Hippocampal formation (tissue), 2 donors: ENCODE data around the gene ELF5.

ENCODE experiments used
- DNase-seq, 2 donors: peaks; one replicate each; lab custom pipeline; 2025; lab: John Stamatoyannopoulos, UW

Gene ELF5

DNA sequence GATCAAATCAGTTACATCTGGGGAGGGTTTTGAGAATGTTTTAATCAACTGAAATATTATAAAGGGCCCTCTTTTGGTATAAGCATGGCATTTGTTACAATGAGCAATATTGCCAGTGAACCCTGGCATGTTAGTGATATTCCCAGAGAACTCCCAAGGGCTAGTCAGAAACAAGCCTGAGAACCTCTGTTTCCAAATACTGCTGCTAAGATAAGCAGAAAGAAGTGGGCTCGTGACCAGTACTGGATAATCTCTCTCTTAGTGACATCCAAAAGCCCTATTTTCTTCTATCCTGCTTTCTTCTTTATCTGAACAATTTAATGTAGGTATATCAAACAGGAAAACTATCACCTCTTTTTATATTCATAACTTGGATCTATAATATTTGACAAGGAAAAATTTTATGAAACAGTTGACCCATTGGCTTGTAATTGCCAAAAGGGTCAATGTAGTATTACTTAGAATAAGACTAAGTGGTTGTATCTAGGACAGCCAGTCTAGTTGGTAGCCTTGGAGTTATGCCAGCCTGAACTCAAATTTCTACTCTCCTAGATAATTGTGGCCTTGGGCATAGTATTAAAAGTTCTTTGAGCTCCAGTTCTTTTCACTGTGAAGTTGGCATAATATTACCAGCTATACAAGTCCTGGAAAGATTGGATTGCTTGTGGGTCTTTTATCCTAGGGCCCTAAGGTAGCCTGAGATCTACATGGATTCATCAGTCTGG lies 59.1 kb downstream of the ELF5 start:
- no peak for DNase-seq

DNA sequence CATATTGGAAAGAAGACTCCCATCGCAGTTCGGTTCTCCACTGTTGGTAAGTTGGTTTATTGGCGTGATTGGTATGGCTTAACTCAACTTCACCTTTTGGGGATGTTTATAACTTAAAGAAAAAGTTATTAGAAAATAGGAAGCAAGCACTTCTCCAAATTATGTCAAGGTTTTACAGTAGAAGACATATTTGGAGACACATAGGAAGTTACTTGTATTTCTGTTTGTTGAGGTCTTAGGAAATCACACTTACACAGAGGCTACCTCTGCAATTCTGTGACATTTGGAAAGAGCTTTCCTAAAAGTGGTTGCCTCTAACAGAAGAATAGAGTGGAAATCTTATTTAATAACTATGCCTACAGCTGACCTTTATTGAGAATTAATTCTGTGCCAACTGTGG lies 62.5 kb downstream of the ELF5 start:
- DNase-seq = no peak

DNA sequence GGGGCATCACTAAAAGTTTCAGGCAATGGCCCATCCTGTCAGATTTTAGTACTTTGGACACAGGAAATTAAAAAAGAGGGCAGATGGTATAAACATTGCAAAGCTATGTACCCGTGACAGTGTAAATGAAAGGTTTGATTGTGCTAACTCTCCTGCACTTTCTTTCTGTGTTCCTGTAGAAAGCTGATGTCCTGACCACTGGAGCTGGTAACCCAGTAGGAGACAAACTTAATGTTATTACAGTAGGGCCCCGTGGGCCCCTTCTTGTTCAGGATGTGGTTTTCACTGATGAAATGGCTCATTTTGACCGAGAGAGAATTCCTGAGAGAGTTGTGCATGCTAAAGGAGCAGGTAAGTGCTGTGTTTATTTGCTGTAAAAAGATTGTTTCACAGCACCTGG lies 64.6 kb downstream of the ELF5 start:
- no peak for DNase-seq

DNA sequence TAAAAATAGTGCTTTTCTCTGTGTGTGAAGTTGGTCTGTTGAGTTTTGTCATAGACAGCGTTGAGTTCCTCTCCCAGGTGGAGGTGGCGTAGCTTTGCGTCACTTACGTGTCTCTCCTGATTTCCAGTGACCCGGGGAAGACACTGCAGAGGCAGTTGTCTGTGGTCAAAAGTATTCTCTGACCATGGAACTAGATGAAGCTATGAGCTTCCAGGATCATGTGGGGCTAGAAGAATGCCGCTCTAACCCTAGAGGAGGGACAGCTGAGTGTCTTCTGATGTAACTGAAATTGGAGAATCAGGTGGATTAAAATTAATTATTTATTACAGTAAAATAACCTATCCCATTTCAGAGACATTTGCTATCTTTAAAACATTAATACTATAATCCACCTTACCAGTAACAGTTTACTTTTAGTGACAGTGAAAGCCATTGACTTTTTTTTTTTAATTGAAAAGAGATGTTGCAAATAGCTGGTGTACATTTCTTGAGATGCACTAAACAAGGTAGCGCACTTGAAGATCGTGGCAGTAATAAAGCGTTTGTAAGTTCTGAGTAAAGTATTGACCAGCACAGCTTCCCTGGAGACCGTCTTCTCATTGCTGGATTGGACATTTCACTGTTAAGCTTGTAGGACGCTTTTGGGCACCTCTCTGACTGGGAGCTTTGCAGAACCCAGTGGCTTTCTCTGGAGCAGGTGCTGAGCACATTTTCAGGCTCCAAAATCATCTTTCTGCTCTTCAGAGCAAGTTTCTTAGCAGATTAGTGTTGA lies 65.2 kb downstream of the ELF5 start:
- DNase-seq = no peak

DNA sequence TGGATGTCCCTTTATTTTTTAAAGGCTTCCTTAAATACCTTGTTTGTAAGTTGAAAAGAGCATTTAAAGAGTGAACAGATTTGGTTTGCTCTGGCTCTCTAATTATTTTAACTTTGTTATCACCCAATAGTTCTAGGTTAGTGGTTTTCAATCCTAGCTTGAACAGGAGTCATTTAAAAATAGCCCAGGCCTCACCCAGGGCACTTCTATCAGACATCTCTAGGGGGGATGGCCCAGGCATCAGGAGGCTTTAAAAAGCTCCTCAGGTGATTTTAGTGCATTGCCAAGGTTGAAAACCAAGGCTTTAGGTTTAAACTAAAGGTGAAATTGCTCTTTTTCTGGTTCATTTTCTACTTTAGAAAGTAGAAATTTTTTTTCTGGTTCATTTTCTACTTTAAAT lies 66.5 kb downstream of the ELF5 start:
- DNase-seq = no peak

DNA sequence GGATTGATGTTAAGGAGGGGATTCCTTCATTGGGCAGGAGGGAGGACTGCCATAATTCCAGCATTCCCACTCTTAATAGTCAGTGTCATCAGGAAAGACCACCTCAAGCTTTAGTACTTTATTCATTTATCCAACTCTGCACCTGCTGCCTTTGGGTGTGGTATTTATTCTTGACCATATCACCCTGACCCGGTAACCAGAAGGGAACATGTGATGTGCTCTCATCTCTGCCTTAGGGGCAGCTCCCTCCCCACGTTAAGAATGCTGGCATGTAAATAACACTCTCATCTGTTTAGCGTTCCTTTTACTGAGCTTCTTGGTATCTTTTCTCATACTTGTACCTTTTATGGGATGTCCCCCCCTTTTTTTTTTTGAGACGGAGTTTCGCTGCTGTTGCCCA lies 67.2 kb downstream of the ELF5 start:
- no peak for DNase-seq

DNA sequence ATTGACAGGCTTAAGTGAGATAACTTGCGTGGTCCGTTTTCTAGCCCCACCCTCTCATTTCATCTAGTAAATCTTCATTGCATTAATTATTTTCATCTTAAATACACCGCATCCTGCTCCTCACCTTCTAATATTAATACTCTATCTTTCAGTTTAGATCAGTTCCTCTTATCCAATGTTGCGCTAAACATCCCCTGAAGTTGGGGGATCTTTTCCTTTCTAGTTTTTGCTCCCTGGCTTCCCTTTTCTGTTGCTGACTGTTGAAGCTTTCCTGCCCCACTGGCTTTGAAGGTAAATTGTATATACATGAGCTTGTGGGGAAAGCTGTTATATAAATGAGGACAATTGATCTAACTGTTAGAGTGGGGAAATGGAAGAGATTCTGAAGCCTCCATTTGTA lies 67.6 kb downstream of the ELF5 start:
- DNase-seq = no peak

DNA sequence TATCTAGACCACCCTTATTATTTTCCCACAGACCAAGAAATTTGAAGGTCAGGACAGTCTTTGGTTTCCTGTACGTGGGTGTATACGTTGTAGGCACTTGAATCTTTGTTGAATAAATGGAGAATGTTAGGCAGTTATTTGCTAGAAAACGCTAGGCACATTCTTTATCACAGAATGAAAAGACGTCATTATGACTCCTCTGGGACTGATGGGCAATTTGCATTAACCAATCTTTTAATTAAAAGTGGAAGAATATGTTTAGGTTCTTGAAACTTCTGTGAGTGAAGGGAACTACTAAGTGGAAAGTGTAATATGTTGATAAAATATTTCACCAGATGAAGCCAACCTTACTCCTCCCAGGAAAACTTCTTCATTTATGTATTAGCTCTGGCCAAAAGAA lies 69.2 kb downstream of the ELF5 start:
- no peak for DNase-seq

DNA sequence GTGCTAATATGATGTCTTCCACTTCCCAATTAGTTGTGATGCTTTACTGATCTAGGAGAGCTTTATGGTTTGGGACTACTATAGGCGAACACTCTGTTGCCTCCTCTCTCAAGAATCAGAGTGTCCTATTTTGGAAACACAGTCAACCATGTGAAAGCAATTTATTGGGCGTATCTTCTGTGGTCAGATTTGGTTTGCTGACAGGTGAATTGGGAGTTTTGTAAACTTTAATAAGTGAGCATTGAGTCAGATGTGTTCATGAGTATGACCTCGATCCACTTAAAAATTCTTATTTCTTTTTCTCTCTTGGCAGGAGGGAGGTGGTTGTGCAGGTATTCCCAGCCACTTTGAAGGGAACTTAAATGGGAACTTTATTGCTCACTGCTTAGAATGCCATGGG lies 70.5 kb downstream of the ELF5 start:
- DNase-seq = no peak

DNA sequence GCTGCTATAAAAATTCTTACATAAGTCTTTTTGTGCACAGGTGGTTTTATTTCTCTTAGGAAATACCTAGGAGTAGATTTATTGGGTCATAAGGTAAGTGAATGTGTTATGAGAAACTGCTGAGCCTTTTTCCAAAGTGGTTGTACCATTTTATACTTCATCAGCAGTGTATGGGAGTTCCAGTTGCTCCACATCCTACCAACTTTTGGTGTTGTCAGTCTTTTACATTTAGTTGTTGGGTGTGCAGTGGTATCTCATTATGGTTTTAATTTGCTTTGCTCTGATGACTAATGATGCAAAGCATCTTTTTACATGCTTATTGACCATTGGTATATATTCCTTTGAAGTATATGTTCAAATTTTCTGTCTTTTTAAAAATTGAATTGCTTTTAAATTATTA lies 71.8 kb downstream of the ELF5 start:
- DNase-seq = no peak

DNA sequence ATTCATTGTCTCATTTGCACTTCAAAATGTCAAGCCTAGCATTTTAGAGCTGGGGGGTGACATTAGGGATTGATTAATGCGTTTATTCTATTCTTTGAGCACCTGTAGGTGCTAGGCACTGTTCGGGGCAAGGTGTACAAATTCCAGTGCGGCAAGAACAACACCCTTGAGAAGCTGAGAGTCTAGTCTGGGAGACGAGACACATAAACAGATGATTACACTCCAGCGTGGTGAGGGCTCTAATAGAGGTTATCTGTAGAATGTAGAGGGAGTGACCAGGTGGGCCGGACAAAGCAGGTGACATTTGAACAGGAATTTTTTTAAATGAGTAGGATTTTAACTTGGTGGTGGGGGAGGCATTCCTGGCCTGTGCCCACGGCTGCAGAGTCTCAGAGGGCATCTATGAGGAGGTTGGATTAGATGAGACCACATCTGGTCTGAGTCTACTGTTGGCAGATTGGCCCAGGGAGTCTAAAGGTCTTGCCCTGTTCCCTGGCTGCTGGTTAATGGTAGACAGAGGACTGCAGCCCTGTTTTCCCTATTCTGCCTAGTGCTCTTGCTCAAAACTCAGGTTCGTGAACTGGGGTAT lies 73.9 kb downstream of the ELF5 start:
- DNase-seq = no peak

DNA sequence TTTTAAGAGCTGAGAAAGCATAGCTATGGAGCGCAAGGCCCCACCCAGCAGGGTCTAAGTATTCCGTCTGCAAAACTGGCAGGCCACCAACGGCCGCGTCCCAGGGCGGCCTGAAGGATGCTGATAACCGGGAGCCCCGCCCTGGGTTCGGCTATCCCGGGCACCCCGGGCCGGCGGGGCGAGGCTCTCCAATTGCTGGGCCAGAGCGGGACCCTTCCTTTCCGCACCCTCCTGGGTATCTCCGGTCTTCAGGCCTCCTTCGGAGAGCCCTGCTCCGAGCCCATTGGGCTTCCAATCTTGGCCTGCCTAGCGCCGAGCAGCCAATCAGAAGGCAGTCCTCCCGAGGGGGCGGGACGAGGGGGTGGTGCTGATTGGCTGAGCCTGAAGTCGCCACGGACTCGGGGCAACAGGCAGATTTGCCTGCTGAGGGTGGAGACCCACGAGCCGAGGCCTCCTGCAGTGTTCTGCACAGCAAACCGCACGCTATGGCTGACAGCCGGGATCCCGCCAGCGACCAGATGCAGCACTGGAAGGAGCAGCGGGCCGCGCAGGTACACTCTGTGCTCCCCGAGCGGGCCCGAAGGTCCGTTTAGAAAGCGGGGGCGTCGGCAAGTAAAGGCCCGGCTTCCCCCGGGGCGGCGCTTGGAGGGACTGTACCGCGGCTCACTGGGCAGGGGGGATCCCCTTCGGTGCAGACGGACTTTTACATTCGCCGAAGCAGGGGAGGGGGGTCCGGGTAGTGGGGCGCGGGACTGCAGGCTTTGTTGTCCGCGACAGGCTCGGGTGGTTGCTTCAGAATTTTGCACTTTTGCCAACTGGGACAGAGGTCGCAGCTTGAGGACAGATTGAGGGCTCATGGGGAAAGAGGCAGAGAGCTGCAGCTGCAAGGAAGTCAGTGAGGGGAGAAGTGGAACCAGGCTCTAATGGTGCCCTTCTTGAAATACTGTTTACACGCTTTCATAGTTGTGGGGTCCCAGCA lies 74.8 kb downstream of the ELF5 start, which contains the start of gene CAT:
TSS of gene CAT (plus strand) at position 406 of the 979 bp plus-strand sequence. CDS start at position 486, 80 bp downstream.
- peak; percentile 93 to 97 for DNase-seq

DNA sequence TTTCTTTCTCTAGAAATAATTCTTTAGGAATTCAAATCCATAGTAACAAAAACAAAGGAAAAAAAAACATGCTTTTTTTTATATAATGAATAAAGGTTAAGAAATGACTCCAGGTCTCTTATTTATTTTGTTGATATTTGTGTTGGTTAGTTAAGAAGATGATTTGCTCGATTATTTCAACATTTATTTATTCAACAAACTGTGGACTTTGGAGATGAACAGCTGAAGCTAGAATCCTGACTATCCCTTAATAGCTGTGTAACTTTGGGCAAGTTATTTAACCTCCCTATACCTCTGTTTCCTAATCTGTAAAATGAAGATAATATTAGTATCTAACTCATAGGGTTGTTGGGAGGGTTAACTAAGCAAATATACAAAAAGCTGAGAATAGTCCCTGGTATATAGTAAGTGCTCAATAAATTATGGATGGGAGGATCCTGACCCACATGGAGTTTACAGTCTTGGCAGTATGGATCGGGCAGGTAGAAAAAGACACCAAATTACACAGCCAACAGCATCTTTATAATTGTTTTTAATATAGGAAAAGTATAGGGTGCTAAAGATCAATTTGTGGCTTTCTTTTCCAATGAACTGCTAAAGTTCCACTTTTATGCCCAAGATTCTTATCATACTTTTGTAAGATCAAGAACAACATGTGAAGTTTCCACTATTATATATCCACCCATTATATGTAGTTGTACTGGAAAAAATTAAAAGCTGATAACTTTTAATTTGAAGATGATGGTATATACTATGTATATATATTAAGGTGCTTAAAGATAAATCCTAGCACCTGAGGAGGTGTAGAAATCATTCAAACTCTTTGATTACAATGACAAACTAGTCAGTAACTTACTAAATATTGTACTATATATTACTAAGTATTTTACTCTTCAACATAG lies 76.1 kb downstream of the ELF5 start:
- DNase-seq = no peak

DNA sequence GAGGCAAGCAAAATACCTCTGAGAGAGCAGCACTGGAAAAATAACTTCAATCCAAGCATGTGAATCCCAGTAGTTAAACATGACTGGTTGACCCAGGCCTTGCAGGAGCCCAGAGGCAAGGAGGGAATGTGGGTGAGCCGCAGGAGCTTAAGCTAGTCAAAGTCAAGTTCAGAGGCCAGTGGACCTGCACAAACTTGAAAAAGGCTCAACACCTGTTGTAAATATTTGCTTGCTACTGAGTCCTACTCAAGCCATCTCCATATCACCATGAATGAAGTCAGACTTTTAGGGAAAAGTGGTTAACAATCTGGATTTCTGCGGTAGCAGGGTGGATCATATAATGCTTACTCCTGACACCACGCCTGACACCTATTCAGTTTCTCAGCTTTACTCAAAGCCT lies 79.7 kb downstream of the ELF5 start:
- DNase-seq = no peak

DNA sequence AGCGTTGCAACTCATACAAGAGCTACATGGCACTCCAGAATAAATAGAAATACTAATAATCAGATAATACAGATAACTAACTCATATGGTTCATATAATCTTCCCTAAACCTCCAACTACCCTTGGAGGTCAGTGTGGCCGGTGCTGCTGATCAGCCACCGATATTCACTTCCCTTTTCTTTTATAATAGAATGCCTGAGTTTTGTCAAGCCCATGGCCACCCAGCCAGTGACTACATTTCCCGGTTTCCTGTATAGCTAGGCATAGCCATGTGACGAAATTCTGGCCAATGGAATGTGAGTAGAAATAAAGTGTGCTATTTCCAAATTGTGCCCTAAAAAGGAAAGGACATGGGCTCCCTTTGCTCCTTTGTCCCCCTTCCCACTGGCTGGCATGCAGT lies 80.8 kb downstream of the ELF5 start:
- no peak for DNase-seq

DNA sequence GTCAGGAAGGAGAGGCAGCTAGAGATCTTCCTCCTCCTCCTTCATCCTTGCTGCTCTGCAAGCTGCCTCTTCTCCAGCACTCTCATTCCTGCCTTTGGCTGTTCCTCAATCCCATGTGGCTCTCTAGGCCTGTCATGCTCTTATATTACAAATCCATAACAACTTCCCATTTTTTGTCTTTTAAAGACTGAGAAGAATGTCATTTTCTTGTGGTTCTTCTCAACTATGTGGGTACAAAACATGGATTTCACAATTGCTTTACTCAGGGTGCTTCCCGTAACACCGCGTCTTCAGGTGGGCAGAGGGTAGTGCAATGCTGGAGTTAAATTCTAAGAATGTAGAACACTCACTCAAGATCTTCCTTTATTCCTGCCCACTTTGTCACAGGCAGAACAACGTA lies 81.6 kb downstream of the ELF5 start:
- DNase-seq = no peak
